ENCODE data around the gene PARD6A. TPM values are rescaled to one million over a fixed set of nuclear protein-coding genes. Genes with fewer than 3 reads are reported as not detected.

The PARD6A gene
- total RNA-seq, 4 donors from 2014 or later: 11.3 to 22.8 (median 16.0) TPM

GRCh38 chr16:67664258-67664657, 3.5 kb downstream of the PARD6A start:
- Histone ChIP-seq H3K4me3 (no peak overlapping the region), H3K27me3 (no peaks in the 10 kb centered on the region), H3K36me3 (peaks cover 0 to 29% (median 14%) of the 10 kb centered on the region in 4 donors), H3K9me3 (no peaks in the 10 kb centered on the region), H3K4me1 (peaks cover 35 to 60% (median 49%) of the 10 kb centered on the region in 4 donors), H3K27ac (replicated peaks in 1 of 4) (no peak overlapping the region)
- DNase-seq (ENCODE audit: extremely low spot score): no peak
- intact Hi-C loops (cut with DNase I): loop anchor here (2.0 to 5.0 kb wide), 2 partner anchors 101 to 143 kb away; partner anchors contain the start of genes CTCF, RANBP10 and TSNAXIP1
- no peak for TF ChIP-seq EP300 (IDR thresholded peaks at IDR 0.05)
- 78% methylated on average over 4 of the region's 4 CpGs for WGBS

GRCh38 chr16:67664871-67665270, 4.1 kb downstream of the PARD6A start:
- TF ChIP-seq CTCF (IDR thresholded peaks at IDR 0.05): no peak
- TF ChIP-seq POLR2AphosphoS5 (IDR thresholded peaks at IDR 0.05): no peak
- TF ChIP-seq EP300 (IDR thresholded peaks at IDR 0.05): no peak
- no peak for TF ChIP-seq POLR2A (IDR thresholded peaks at IDR 0.05; ENCODE audit: low read depth)
- no peak overlapping the region for H3K4me3 ChIP-seq
- H3K27ac ChIP-seq (replicated peaks in 1 of 4): no peak overlapping the region
- no peaks in the 10 kb centered on the region for H3K27me3 ChIP-seq
- peaks cover 31 to 54% (median 45%) of the 10 kb centered on the region in 4 donors for H3K4me1 ChIP-seq
- DNase-seq (ENCODE audit: extremely low spot score): no peak
- H3K9me3 ChIP-seq: no peaks in the 10 kb centered on the region
- intact Hi-C loops (cut with DNase I): loop anchor here (2.0 to 5.0 kb wide), 2 partner anchors 102 to 142 kb away; partner anchors contain the start of genes CTCF, RANBP10 and TSNAXIP1
- peaks cover 0 to 29% (median 14%) of the 10 kb centered on the region in 4 donors for H3K36me3 ChIP-seq
- WGBS: 98% methylated on average over 6 of the region's 7 CpGs

- no peak for DNase-seq (ENCODE audit: extremely low spot score)
- TF ChIP-seq POLR2AphosphoS5 (IDR thresholded peaks at IDR 0.05): no peak
- no peak for TF ChIP-seq EP300 (IDR thresholded peaks at IDR 0.05)
- Histone ChIP-seq H3K36me3 (peaks cover 0 to 29% (median 14%) of the 10 kb centered on the region in 4 donors), H3K4me1 (peaks cover 31 to 54% (median 45%) of the 10 kb centered on the region in 4 donors), H3K27me3 (no peaks in the 10 kb centered on the region), H3K9me3 (no peaks in the 10 kb centered on the region), H3K27ac (replicated peaks in 1 of 4) (peak overlapping the region in 2 of 4 donors; percentile 88 to 92), H3K4me3 (peak overlapping the region; percentile 67 to 91 (median 81))
- intact Hi-C loops (cut with DNase I): loop anchor here (2.0 kb wide), 1 partner anchor 103 kb away; the partner anchor contains the start of gene CTCF
- 78% methylated on average over 5 of the region's 5 CpGs for WGBS
These were observed 4.8 kb downstream of the PARD6A start for GRCh38 chr16:67665598-67665997.

GRCh38 chr16:67666032-67666551, 5.3 kb downstream of the PARD6A start:
- Histone ChIP-seq H3K36me3 (peaks cover 0 to 29% (median 14%) of the 10 kb centered on the region in 4 donors), H3K27ac (replicated peaks in 1 of 4) (peak overlapping the region; percentile 88 to 95 (median 93)), H3K27me3 (no peaks in the 10 kb centered on the region), H3K4me1 (peaks cover 30 to 51% (median 43%) of the 10 kb centered on the region in 4 donors), H3K9me3 (no peaks in the 10 kb centered on the region), H3K4me3 (peak overlapping the region; percentile 67 to 91 (median 81))
- 1% methylated on average over 14 of the region's 46 CpGs for WGBS
- TF ChIP-seq POLR2AphosphoS5 (IDR thresholded peaks at IDR 0.05) (no peak), CTCF (IDR thresholded peaks at IDR 0.05) (no peak), POLR2A (IDR thresholded peaks at IDR 0.05; ENCODE audit: low read depth) (no peak), EP300 (IDR thresholded peaks at IDR 0.05) (no peak)
- intact Hi-C loops (cut with DNase I): no loop called here
- no peak for DNase-seq (ENCODE audit: extremely low spot score)

GRCh38 chr16:67666559-67667452, 6.0 kb downstream of the PARD6A start, which contains the start of the genes C16orf86 and ENKD1:
Gene C16orf86, plus strand, starts transcription at chr16:67666814. Its CDS starts 157 bp downstream, at chr16:67666971.
Gene ENKD1, minus strand, starts transcription at chr16:67666750. Its CDS starts 308 bp downstream, at chr16:67666442.
- WGBS: 8% methylated on average over 15 of the region's 78 CpGs
- Histone ChIP-seq H3K9me3 (no peaks in the 10 kb centered on the region), H3K4me3 (peak within 1 kb of the TSS; percentile 67 to 91 (median 81)), H3K27ac (replicated peaks in 1 of 4) (peak within 1 kb of the TSS; percentile 88 to 95 (median 93)), H3K4me1 (peaks cover 25 to 44% (median 36%) of the 10 kb centered on the region in 4 donors), H3K36me3 (peaks cover 0 to 29% (median 14%) of the 10 kb centered on the region in 4 donors), H3K27me3 (no peaks in the 10 kb centered on the region)
- DNase-seq (ENCODE audit: extremely low spot score): no peak
- intact Hi-C loops (cut with DNase I): no loop called here
- no peak for TF ChIP-seq POLR2A (IDR thresholded peaks at IDR 0.05; ENCODE audit: low read depth)
- TF ChIP-seq EP300 (IDR thresholded peaks at IDR 0.05): no peak
- peak; percentile 68 to 69 for TF ChIP-seq POLR2AphosphoS5 (IDR thresholded peaks at IDR 0.05)
- no peak for TF ChIP-seq CTCF (IDR thresholded peaks at IDR 0.05)
